Transverse colon (tissue), 4 donors: ENCODE measurements around the gene S100A10. TPM values are rescaled to one million over a fixed set of nuclear protein-coding genes. Genes with fewer than 3 reads are reported as not detected.

Experiments
- DNase-seq: peaks from one replicate; pipeline ENCODE4 v3.0.0-alpha.2; 2019
- H3K27ac ChIP-seq, 4 donors: fragments of 200-600 bp; sonication (generic); 2 replicates each; pipeline ENCODE4 v1.5.1; 2016 to 2018; ENCODE audit warnings: inconsistent platforms in 4 of 4
- H3K27me3 ChIP-seq: fragments of 200-600 bp; sonication (generic); 2 replicates; pipeline ENCODE4 v1.5.1; 2017; ENCODE audit warnings: inconsistent platforms
- H3K36me3 ChIP-seq, 4 donors: fragments of 200-600 bp; sonication (generic); 2 replicates each; pipeline ENCODE4 v1.5.1; 2017 to 2019; ENCODE audit warnings: inconsistent platforms in 4 of 4
- H3K4me1 ChIP-seq, 4 donors: fragments of 200-600 bp; sonication (generic); 2 replicates each; pipeline ENCODE4 v1.5.1; 2017 to 2020; ENCODE audit warnings: inconsistent platforms in 4 of 4
- H3K4me3 ChIP-seq, 4 donors: fragments of 200-600 bp; sonication (generic); 1 replicate in 1 of 4; 2 replicates in 3 of 4; pipeline versions ENCODE4 v1.5.1 to v1.6.1; 2017 to 2019; ENCODE audit warnings: inconsistent platforms in 4 of 4
- H3K9me3 ChIP-seq, 2 donors: fragments of 200-600 bp; sonication (generic); 2 replicates each; pipeline ENCODE4 v1.5.1; 2017 to 2019; ENCODE audit warnings: inconsistent platforms in 2 of 2
- EP300 ChIP-seq: sonication (generic); formaldehyde crosslinking; IDR thresholded peaks from one replicate; pipeline ENCODE4 v1.6.1; 2017; ENCODE audit warnings: antibody characterized with exemption, low read depth
- POLR2A ChIP-seq: fragments of 450-650 bp; IDR thresholded peaks from one replicate; pipeline ENCODE4 v1.6.1; 2016; ENCODE audit warnings: antibody characterized with exemption, mild to moderate bottlenecking, moderate library complexity
- POLR2AphosphoS5 ChIP-seq, 3 donors: sonication (generic); formaldehyde crosslinking; IDR thresholded peaks; one replicate each; pipeline ENCODE4 v1.6.1; 2016; ENCODE audit warnings: antibody characterized with exemption in 3 of 3
- WGBS, 2 donors: methylation state at CpG; one replicate each; pipeline ENCODE4 v1.1.5; 2018; ENCODE audit warnings: low coverage in 1 of 2; 5-methylcytosine and 5-hydroxymethylcytosine counted together
- in situ Hi-C, 4 donors: fragments of 200-750 bp; cut with MboI; loops; one replicate each; pipeline versions ENCODE4 v1.15.0 to v1.15.1; 2017; ENCODE audit warnings: low sequenced_read_pairs in 3 of 4, low pct_ligation_motif_present in 1 of 4, low pct_unique_long_range_greater_than_20kb in 1 of 4
- intact Hi-C: fragments of 100-400 bp; cut with DNase I; formaldehyde crosslinking; loops from one replicate; pipeline ENCODE4 v1.15.1; 2023; ENCODE audit warnings: low total_unique reads
- total RNA-seq, 4 donors: library from RNA; depleted of rRNA; stranded (reverse); fragments of >200 nt; gene quantifications; one replicate each; pipeline ENCODE4 v1.1.0, GENCODE V29; 2016
- TF ChIP-seq, protein P1 (sequence below), 5 experiments: fragments of 200-600 bp in 3 of 5; fragments of 450-650 bp in 2 of 5; sonication (generic) in 3 of 5; IDR thresholded peaks; 1 replicate in 2 of 5; 2 replicates in 3 of 5; pipeline ENCODE4 v1.5.1; 2016 to 2017; ENCODE audit warnings: antibody characterized with exemption in 5 of 5, inconsistent platforms in 3 of 5, mild to moderate bottlenecking in 2 of 5, moderate library complexity in 1 of 5

The S100A10 gene
- total RNA-seq, 4 donors from 2014 or later: 59.1 to 289 (median 251) TPM

DNA sequence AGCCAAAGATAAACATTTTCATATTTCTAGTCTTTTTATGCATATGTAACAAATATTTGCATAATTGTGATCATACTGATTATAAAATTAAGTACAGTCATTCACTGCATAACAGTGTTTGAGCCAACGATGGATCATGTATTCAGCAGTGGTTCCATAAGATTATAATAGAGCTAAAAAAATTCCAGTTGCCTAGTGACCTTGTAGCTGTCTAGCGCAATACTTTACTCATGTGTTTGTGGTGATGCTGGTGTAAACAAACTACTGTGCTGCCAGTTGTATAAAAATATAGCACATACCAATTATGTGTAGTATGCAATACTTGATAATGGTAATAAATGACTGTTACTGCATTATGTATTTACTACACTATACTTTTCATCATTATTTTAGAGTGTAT is 2.1 kb upstream of the S100A10 start:
- Histone ChIP-seq H3K4me1 (peaks cover 14 to 45% (median 30%) of the 10 kb centered on the region in 4 donors), H3K27ac (peak overlapping the region; percentile 93 to 97 (median 94)), H3K27me3 (no peaks in the 10 kb centered on the region), H3K4me3 (no peak overlapping the region), H3K9me3 (no peaks in the 10 kb centered on the region), H3K36me3 (no peaks in the 10 kb centered on the region)
- no peak for DNase-seq
- TF ChIP-seq POLR2A (no peak), POLR2AphosphoS5 (IDR thresholded peaks at IDR 0.05) (no peak), EP300 (no peak)
- TF ChIP-seq, protein P1, sequence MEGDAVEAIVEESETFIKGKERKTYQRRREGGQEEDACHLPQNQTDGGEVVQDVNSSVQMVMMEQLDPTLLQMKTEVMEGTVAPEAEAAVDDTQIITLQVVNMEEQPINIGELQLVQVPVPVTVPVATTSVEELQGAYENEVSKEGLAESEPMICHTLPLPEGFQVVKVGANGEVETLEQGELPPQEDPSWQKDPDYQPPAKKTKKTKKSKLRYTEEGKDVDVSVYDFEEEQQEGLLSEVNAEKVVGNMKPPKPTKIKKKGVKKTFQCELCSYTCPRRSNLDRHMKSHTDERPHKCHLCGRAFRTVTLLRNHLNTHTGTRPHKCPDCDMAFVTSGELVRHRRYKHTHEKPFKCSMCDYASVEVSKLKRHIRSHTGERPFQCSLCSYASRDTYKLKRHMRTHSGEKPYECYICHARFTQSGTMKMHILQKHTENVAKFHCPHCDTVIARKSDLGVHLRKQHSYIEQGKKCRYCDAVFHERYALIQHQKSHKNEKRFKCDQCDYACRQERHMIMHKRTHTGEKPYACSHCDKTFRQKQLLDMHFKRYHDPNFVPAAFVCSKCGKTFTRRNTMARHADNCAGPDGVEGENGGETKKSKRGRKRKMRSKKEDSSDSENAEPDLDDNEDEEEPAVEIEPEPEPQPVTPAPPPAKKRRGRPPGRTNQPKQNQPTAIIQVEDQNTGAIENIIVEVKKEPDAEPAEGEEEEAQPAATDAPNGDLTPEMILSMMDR (IDR thresholded peaks at IDR 0.05): no peak
- in situ Hi-C loops (loop anchor here in 2 of 4 donors (5.0 kb wide), 1 partner anchor 63 kb away; no protein-coding TSS in a partner anchor), intact Hi-C loops (loop anchor here (2.0 kb wide), 1 partner anchor 63 kb away; no protein-coding TSS in a partner anchor)
- WGBS, 2 donors: 48 to 57% methylated on average over 2 of the region's 2 CpGs

DNA sequence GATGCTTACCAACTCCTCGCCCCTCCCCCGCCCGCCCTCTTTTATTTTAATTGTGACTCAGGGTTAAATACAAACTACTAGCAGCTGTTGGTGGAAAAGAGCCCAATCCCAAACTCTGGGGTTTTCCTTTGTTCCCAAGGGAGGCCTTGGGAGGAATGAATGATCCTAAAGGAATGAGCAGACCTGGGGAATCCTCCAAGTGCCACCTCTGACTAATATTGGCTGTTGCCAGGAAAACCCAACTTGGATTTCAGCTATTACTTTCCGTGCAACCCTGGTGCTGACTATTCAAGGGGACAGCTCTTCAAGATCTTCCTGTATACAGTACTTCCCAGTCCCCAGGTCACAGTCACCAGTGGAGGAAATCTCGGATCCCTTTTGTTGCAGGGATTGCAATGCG is 1.3 kb upstream of the S100A10 start:
- H3K9me3 ChIP-seq: no peaks in the 10 kb centered on the region

DNA sequence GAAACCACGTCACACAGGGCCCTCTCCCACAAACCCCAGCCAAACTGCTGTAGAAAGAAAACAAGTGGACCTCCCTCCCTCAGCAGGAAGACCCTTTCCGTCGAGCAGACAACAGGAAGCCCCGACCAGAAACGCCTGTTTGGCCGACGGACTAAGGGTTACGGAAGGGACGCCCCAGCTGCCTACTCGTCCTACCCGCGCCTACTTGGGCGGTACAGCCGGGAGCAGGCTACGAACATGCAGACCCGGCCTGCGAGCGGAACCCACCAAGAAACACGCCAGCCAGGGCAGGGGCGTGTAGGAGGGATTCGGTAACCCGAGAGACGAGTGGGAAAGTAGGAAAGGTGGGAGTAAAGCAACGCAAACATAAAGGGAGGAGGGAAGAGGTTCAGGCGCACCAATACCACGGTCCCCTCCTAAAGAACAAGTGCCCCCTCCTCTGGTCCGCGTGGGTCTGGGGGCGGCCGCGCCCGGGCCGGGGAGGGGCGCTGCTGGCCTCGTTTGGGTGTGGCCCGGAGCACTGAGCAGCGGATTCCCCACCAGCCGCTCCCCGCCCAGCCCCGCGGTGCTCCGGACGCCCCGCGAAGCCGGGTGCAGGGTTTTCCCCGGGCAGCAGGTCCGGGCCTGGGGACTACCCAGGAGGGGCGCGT is 450 bp downstream of the S100A10 start:
- in situ Hi-C loops: no loop called here
- intact Hi-C loops: no loop called here
- Histone ChIP-seq H3K4me3 (peak overlapping the region; percentile 63 to 84 (median 68)), H3K4me1 (peaks cover 39 to 67% (median 55%) of the 10 kb centered on the region in 4 donors), H3K27ac (peak overlapping the region; percentile 93 to 97 (median 94)), H3K27me3 (no peaks in the 10 kb centered on the region), H3K9me3 (no peaks in the 10 kb centered on the region), H3K36me3 (no peaks in the 10 kb centered on the region)
- WGBS, 2 donors: 1 to 8% methylated on average over 1 to 31 of the region's 50 CpGs
- DNase-seq: peak; percentile 55
- TF ChIP-seq, protein P1 (IDR thresholded peaks at IDR 0.05): no peak
- no peak for TF ChIP-seq POLR2A
- no peak for TF ChIP-seq POLR2AphosphoS5 (IDR thresholded peaks at IDR 0.05)
- no peak for TF ChIP-seq EP300

More for the DNA sequence above, 1.3 kb upstream of the S100A10 start:
- Histone ChIP-seq H3K4me3 (no peak overlapping the region), H3K27me3 (no peaks in the 10 kb centered on the region), H3K36me3 (no peaks in the 10 kb centered on the region), H3K4me1 (peaks cover 22 to 49% (median 38%) of the 10 kb centered on the region in 4 donors), H3K27ac (peak overlapping the region; percentile 93 to 97 (median 94))
- intact Hi-C loops (loop anchor here (2.0 kb wide), 1 partner anchor 62 kb away; no protein-coding TSS in a partner anchor), in situ Hi-C loops (loop anchor here in 2 of 4 donors (5.0 kb wide), 1 partner anchor 63 kb away; no protein-coding TSS in a partner anchor)
- WGBS, 2 donors: 40 to 68% methylated on average over 1 to 6 of the region's 6 CpGs
- DNase-seq: no peak
- TF ChIP-seq POLR2AphosphoS5 (IDR thresholded peaks at IDR 0.05): no peak
- TF ChIP-seq, protein P1 (IDR thresholded peaks at IDR 0.05): no peak
- TF ChIP-seq EP300: no peak
- TF ChIP-seq POLR2A: no peak

DNA sequence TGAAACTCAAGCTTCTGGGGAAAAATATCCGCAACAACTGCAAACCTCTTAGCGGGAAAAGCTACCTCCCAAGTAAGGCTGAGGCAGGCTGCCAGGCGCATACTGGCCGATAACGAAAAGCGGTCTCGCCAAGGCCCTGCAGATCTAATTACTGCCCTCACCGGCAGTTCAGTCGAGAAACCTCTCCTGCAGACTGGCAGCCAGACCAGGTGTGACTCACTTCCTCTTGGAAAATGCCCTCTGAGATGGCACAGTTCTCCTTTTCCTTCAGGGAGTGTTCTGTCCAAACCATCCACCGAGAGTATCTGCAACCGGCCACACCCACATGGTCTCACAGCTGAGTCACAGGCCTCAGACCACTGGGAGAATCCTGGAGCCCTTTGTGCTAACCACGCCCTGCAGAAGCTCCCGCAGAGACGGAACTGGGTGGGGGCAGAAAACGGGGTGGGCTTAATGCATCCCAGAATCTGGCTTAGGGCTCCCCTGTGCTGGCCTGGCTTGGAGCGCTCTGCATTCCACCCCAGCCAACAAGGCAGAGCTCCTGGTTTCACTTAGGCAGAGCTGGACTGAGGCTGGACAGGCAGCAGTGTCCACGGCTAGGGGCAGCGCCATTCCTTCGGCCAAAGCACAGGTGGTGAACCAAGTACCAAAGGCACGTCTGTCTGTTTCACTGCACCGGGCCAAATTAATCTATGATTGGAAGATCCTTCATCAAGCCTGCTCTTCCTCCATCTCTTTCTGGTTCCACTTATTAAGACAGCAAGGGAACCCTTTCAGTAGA is 1.2 kb downstream of the S100A10 start:
- H3K27ac ChIP-seq: peak overlapping the region; percentile 93 to 97 (median 94)
- in situ Hi-C loops: no loop called here
- DNase-seq: peak; percentile 89
- H3K36me3 ChIP-seq: no peaks in the 10 kb centered on the region
- H3K4me1 ChIP-seq: peaks cover 41 to 74% (median 61%) of the 10 kb centered on the region in 4 donors
- intact Hi-C loops: no loop called here
- H3K9me3 ChIP-seq: no peaks in the 10 kb centered on the region
- TF ChIP-seq POLR2AphosphoS5 (IDR thresholded peaks at IDR 0.05): peak; percentile 71 to 95 (median 86)
- TF ChIP-seq EP300: peak; percentile 33
- TF ChIP-seq, protein P1 (IDR thresholded peaks at IDR 0.05): no peak
- peak; percentile 88 for TF ChIP-seq POLR2A
- WGBS, 2 donors: 14 to 18% methylated on average over 1 to 21 of the region's 21 CpGs
- H3K4me3 ChIP-seq: peak overlapping the region; percentile 63 to 84 (median 68)
- H3K27me3 ChIP-seq: no peaks in the 10 kb centered on the region
